HG03045 (cell line): ENCODE measurements around the gene INSIG2.

Experiments used
- ATAC-seq: cut with Tn5 transposase; IDR thresholded peaks from one replicate; pipeline ENCODE4 v1.9.1; 2021; ENCODE audit warnings: mild to moderate bottlenecking, moderate library complexity; ENCODE audit not compliant: unreplicated experiment

The INSIG2 gene

DNA sequence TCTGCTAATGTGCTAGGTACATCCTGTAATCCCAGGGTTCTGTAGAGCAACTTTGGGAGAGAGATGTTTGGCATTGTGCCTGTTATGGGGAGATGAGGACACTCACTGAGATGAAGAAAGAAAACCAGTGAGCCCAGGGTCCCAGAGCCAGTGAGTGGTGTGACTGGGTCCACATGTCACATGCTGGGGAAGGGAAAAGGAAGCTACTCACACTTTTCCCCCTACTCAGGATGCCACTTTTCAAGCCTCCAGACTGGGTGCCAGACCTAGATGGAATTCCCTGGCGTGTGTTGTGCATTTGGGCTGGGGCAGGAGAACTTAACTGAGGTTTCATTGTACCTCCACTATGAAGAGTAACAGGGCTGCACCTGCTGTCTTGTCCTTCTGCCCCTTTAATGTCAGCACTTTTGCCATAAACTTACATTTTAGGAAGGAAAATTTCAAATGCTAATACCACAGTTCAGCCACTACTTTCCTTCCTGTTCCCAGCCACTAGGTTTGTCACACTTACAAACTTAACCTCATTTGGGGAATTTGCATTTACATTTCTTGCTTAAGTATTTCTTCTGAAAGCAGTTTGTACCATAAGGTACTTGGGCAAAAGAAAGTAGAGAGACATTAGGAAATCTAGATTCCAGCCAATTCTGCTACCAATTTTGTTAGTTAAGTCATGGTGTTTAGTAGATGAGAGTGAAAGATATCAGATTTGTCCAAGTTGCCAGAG lies 10.2 kb downstream of the INSIG2 start:
- no peak for ATAC-seq

- ATAC-seq: no peak
These were observed 14.3 kb downstream of the INSIG2 start for GRCh38 chr2:118102433-118103082.

DNA sequence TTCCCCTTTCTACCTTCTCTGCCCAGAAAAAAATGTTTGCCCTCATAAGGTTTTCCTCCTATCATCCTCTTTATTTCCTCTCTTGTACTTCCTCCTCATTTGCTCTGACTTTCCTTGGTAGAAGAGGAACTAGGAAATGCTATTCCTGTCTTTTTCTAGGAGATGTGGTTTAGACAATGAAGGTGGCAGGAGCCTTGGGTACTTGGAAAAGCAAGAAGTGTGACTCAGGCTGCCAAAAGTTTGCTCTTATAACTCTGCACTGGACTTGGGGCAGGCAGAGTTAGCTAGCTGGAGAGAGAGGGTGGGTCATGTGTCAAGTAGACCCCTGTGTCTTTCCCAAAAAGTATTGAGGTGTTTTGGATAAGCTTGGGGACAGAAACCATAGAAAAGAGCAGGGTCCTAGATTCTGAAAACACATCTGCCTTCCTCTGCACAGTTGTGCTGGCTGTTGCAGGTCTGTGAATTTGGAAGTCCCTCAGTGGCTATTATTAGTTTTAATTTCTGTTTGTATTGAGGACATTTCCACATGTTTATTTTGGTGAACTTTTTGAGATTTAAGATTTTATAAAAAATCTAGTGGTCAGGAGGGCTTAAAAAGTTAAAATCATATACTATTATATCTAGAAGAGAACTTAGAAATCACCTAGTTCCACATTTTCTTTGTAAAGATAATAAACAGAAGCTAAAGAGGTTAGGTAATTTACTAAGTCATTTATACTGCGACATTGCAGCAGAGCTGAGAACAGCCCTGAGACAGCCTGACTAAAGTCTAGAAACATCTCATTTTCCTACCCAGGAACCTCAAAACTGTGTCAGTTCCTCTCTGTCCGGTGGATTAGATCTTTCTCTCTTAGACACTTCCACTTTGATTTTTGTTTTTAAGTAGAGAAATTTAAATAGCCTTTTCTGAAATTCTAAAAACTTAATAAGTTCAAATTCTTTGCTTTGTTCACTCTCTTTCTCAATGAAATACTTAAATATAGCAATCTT lies 16.0 kb downstream of the INSIG2 start:
- peak; percentile 98 for ATAC-seq

- no peak for ATAC-seq
These were observed 17.2 kb downstream of the INSIG2 start for GRCh38 chr2:118105497-118105896.

GRCh38 chr2:118106926-118107325 lies 18.7 kb downstream of the INSIG2 start:
- no peak for ATAC-seq

- no peak for ATAC-seq
These were observed 22.0 kb downstream of the INSIG2 start for GRCh38 chr2:118110310-118110709.

GRCh38 chr2:118110991-118111390 lies 22.7 kb downstream of the INSIG2 start:
- ATAC-seq: no peak

DNA sequence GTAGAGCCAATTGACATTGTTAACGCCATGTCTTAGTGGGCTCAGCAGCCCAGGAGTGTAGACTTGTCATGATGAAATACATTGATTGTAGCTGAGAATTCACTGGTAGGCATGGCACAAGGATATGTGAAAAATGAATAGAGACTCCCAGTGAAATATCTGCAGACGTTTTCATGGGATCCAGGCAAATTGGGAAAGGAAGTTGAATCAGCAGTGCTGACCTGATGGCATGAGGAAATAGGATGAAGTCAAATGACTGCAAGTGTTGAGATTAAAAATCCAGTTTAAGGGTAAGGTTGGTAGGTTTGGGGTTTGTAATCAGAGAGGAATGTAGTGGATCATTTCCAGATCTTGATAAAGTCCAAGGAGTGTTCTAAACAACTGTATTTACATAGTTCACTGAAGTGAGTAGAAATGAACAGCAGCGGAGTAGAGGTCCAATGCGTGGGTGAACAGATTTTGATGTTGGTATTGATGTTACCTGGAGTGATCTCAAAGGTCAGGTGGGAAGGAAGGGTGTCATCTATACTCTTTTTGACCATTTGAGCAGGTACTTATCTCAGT lies 24.6 kb downstream of the INSIG2 start:
- no peak for ATAC-seq

DNA sequence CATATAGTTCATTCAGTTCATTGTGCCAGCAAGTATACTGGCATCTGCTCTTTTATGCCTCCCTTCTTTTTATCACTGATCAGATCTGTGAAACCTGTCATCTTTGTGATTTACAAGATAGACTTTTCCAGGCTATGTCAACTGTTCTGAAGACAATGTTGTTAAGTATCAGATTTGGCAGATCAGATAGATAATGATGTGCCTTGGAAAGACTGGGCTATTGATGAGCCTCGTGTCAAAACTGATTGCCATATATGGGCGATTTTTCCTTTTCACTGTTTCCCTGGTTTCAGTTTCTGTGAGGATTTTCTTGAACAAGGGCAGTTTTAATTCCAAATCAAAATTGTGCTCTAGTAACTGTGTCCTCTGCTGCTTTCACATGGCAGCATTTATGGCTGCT lies 26.6 kb downstream of the INSIG2 start:
- ATAC-seq: no peak

- ATAC-seq: no peak
These were observed 27.5 kb downstream of the INSIG2 start for GRCh38 chr2:118115761-118116160.

GRCh38 chr2:118118479-118118878 lies 30.2 kb downstream of the INSIG2 start:
- ATAC-seq: no peak

DNA sequence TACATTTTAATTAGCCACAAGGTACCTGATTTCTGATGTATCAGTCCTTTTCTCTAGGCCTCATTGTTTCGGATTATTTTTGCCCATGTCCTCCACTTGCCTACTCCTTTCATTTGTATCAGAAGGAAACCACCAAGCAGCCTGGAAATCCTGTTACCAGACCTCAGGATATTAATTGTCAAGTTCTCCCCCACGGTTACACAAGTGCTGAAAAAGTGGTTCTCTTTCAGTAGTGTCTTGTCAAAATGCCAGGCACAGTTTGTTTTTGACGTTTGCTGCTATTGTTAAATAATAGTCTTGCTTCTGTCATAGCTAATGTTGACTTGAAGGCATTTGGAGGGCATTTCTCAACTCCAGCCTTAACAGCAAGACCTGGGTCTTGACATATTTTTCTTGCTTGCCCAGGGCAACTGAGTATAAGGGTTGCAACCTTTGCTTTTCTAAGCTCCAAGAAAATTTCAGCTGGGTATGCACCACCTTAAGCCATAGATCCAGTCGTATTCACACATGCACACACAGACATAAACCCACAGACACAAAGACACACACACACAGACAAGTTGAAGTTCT lies 31.0 kb downstream of the INSIG2 start:
- no peak for ATAC-seq

DNA sequence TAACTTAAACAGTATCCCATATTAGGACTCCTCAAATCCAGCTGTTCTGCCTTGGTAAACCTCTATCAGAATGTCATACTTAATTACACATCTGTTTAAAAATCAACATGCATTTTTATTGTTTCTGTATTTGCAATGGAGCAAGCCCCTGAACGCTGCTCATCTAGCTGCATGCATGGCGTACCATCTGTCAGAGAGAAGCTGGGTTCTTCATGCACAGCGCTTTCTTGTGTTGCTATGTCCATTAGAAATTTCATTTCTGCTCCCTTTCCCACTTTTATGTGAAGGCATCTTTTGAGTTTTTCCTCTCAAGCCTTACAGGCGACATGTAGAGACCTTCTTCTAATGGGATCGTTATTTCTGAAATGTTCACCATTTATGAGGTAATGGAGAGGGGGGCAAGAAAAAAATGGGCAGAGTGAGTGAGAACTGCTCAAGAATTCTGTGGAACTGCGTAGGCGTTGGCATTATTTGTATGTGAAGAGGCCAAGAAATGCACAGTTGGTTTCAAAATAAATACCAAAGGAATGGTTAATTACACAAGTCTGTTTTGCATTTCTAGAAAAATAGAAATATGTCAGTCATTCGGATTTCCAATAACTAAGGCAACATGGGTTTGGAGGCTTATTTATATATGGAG lies 31.6 kb downstream of the INSIG2 start:
- ATAC-seq: no peak

DNA sequence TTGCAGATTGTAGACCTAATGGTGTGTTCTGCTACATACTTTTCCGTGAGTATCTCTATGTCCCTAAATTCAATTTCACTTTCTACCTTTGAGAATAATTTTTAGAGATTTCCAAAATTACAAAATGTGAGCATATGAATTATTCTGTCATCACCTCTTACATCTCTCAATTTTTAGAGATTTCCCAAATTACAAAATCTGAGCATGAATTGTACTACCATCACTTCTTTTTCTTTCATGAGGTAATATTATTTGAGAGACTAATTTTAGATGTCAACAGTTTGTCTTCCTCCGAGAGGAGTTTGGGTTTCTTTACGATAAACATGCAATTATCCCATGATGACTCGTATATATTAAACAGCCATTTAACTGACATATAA lies 32.1 kb downstream of the INSIG2 start:
- no peak for ATAC-seq

DNA sequence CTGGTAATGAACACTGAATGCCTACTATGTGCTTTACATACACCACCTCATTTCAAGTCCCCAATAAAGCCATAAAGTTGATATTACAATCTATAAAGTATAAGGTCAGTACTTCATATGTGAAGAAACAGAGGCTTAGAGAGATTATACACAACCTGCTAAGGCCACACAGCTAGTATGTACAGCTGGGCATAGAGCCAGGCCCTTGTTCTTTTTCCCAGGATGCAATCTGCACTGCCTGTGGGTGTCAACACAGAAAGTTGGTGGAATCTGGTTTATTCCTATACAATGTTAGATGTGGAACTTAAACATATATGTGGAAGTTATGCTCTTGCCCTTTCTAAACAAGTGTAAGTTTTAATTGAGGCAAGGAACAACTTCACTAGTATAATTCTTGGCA lies 32.8 kb downstream of the INSIG2 start:
- no peak for ATAC-seq

GRCh38 chr2:118121986-118122524 lies 33.8 kb downstream of the INSIG2 start:
- ATAC-seq: no peak

- ATAC-seq: peak; percentile 80
These were observed 34.5 kb downstream of the INSIG2 start for GRCh38 chr2:118122594-118123281.

GRCh38 chr2:118123561-118124232 lies 35.4 kb downstream of the INSIG2 start:
- no peak for ATAC-seq
